H1 (cell line): ENCODE measurements around the gene UNC79. TPM values are rescaled to one million over a fixed set of nuclear protein-coding genes. Genes with fewer than 3 reads are reported as not detected.

Source experiments
- CTCF ChIA-PET: fragments of 300-600 bp; sonication (Branson Sonifier 250); formaldehyde crosslinking; loops from one replicate; lab custom pipeline; 2021; ENCODE audit not compliant: partially characterized antibody; lab: Charles Lee
- POLR2A ChIA-PET: fragments of 300-600 bp; sonication (Branson Sonifier 250); formaldehyde crosslinking; loops from one replicate; lab custom pipeline; 2021; ENCODE audit warnings: inconsistent platforms; ENCODE audit not compliant: partially characterized antibody; lab: Charles Lee
- DNase-seq, 2 experiments: peaks; one replicate each; pipeline versions ENCODE4 v3.0.0 to v3.0.0-alpha.2; 2010 to 2022; ENCODE audit warnings: low spot score in 2 of 2, low read depth in 1 of 2, mixed read lengths in 1 of 2
- FAIRE-seq: peaks from 2 replicates; lab custom pipeline; 2011; peaks lifted over from hg19 to GRCh38; lab: Jason Lieb, UNC
- H2AFZ ChIP-seq: 2 replicates; pipeline ENCODE4 v1.8.1; 2012; ENCODE audit warnings: low read length, inconsistent platforms
- H2AK5ac ChIP-seq: 2 replicates; pipeline ENCODE4 v1.6.1; 2013; ENCODE audit warnings: low read depth, low read length
- H2BK120ac ChIP-seq: replicated peaks from 2 replicates; pipeline ENCODE3; 2013; ENCODE audit warnings: low read depth, low read length, inconsistent platforms
- H2BK12ac ChIP-seq: 2 replicates; pipeline ENCODE4 v1.6.1; 2013; ENCODE audit warnings: low read depth, low read length
- H2BK15ac ChIP-seq: 2 replicates; pipeline ENCODE4 v1.6.1; 2013; ENCODE audit warnings: low read length
- H2BK20ac ChIP-seq: 2 replicates; pipeline ENCODE4 v1.6.1; 2013; ENCODE audit warnings: low read length
- H2BK5ac ChIP-seq: 2 replicates; pipeline ENCODE4 v1.6.1; 2013; ENCODE audit warnings: low read depth, low read length
- H3K14ac ChIP-seq: 2 replicates; pipeline ENCODE4 v1.6.1; 2013; ENCODE audit warnings: inconsistent platforms; ENCODE audit not compliant: insufficient read length
- H3K18ac ChIP-seq: 2 replicates; pipeline ENCODE4 v1.6.1; 2013; ENCODE audit warnings: low read length; ENCODE audit errors: extremely low read depth
- H3K23ac ChIP-seq: 2 replicates; pipeline ENCODE4 v1.6.1; 2013; ENCODE audit warnings: inconsistent platforms; ENCODE audit not compliant: insufficient read length
- H3K23me2 ChIP-seq: 2 replicates; pipeline ENCODE4 v1.6.1; 2013; ENCODE audit warnings: low read depth, low read length
- H3K27ac ChIP-seq: 2 replicates; pipeline ENCODE4 v1.6.1; 2011; ENCODE audit warnings: low read depth, low read length, inconsistent platforms
- H3K27me3 ChIP-seq, 4 experiments: replicated peaks in 1 of 4; 1 replicate in 1 of 4; 2 replicates in 3 of 4; pipeline versions ENCODE4 v1.6.1 to v1.8.1; 2011 to 2013; ENCODE audit warnings: low read length in 3 of 4, mild to moderate bottlenecking in 3 of 4, inconsistent platforms in 2 of 4, mixed read lengths in 2 of 4, moderate library complexity in 1 of 4; ENCODE audit not compliant: control insufficient read depth in 3 of 4, insufficient read depth in 3 of 4; ENCODE audit errors: extremely low read depth in 1 of 4
- H3K36me3 ChIP-seq, 4 experiments: 2 replicates each; pipeline versions ENCODE4 v1.6.1 to v1.8.1; 2011 to 2013; ENCODE audit warnings: mild to moderate bottlenecking in 4 of 4, low read length in 3 of 4, moderate library complexity in 2 of 4, control low read depth in 1 of 4, inconsistent platforms in 1 of 4; ENCODE audit not compliant: insufficient read depth in 4 of 4, control insufficient read depth in 2 of 4
- H3K4ac ChIP-seq: replicated peaks from 2 replicates; pipeline ENCODE3; 2013; ENCODE audit warnings: low read length, low read depth, mixed read lengths, inconsistent platforms; ENCODE audit not compliant: insufficient read length
- H3K4me1 ChIP-seq, 4 experiments: replicated peaks in 1 of 4; 1 replicate in 1 of 4; 2 replicates in 3 of 4; pipeline versions ENCODE4 v1.6.1 to v1.8.1; 2011 to 2013; ENCODE audit warnings: low read length in 3 of 4, inconsistent platforms in 2 of 4, mixed read lengths in 1 of 4; ENCODE audit not compliant: insufficient read depth in 4 of 4, control insufficient read depth in 3 of 4
- H3K4me2 ChIP-seq, 2 experiments: 2 replicates each; pipeline versions ENCODE4 v1.6.1 to v1.8.1; 2011 to 2013; ENCODE audit warnings: low read depth in 2 of 2, low read length in 2 of 2, control low read depth in 1 of 2, inconsistent platforms in 1 of 2, mild to moderate bottlenecking in 1 of 2; ENCODE audit not compliant: insufficient read depth in 1 of 2
- H3K4me3 ChIP-seq, 4 experiments: fragments of 200-600, 300-600 bp in 1 of 4; sonication (generic), shearing (Covaris generic), sonication (Bioruptor Twin) in 1 of 4; 2 replicates each; pipeline versions ENCODE4 v1.5.1 to v1.8.1; 2011 to 2016; ENCODE audit warnings: low read length in 4 of 4, low read depth in 3 of 4, control low read depth in 2 of 4, inconsistent platforms in 2 of 4, mild to moderate bottlenecking in 2 of 4, mixed read lengths in 1 of 4, moderate library complexity in 1 of 4; ENCODE audit not compliant: insufficient read depth in 2 of 4; ENCODE audit errors: extremely low read depth in 1 of 4
- H3K56ac ChIP-seq: replicated peaks from 2 replicates; pipeline ENCODE3; 2013; ENCODE audit warnings: low read depth, mild to moderate bottlenecking, mixed read lengths, low read length, inconsistent platforms; ENCODE audit not compliant: insufficient read length
- H3K79me1 ChIP-seq: 2 replicates; pipeline ENCODE4 v1.6.1; 2013; ENCODE audit warnings: low read depth, low read length, control low read depth
- H3K79me2 ChIP-seq, 2 experiments: 2 replicates each; pipeline versions ENCODE4 v1.6.1 to v1.8.1; 2012 to 2013; ENCODE audit warnings: low read length in 2 of 2, mild to moderate bottlenecking in 2 of 2, inconsistent platforms in 1 of 2; ENCODE audit not compliant: insufficient read depth in 2 of 2, control insufficient read depth in 1 of 2
- H3K9ac ChIP-seq, 4 experiments: replicated peaks in 1 of 4; 1 replicate in 1 of 4; 2 replicates in 3 of 4; pipeline versions ENCODE4 v1.6.1 to v1.8.1; 2011 to 2013; ENCODE audit warnings: low read depth in 3 of 4, low read length in 3 of 4, control low read depth in 2 of 4, mild to moderate bottlenecking in 2 of 4, moderate library complexity in 2 of 4, inconsistent platforms in 1 of 4; ENCODE audit errors: extremely low read depth in 1 of 4
- H3K9me3 ChIP-seq, 2 experiments: 2 replicates each; pipeline versions ENCODE4 v1.6.1 to v1.8.1; 2012 to 2013; ENCODE audit warnings: mild to moderate bottlenecking in 2 of 2, moderate library complexity in 2 of 2, control low read depth in 1 of 2, inconsistent platforms in 1 of 2, low read depth in 1 of 2, low read length in 1 of 2, mixed read lengths in 1 of 2; ENCODE audit not compliant: insufficient read depth in 2 of 2
- H4K20me1 ChIP-seq, 2 experiments: replicated peaks in 1 of 2; 2 replicates each; pipeline versions ENCODE3 to v1.8.1; 2011 to 2013; ENCODE audit warnings: inconsistent platforms in 2 of 2, low read length in 2 of 2, mild to moderate bottlenecking in 1 of 2; ENCODE audit not compliant: insufficient read depth in 2 of 2, control insufficient read depth in 1 of 2
- H4K5ac ChIP-seq: 2 replicates; pipeline ENCODE4 v1.6.1; 2013; ENCODE audit warnings: low read length, low read depth, mixed read lengths, inconsistent platforms; ENCODE audit not compliant: insufficient read length
- H4K8ac ChIP-seq: 2 replicates; pipeline ENCODE4 v1.8.0; 2013; ENCODE audit warnings: mild to moderate bottlenecking, moderate library complexity, low read length, inconsistent platforms; ENCODE audit not compliant: insufficient read depth; ENCODE audit errors: extremely low read depth
- H4K91ac ChIP-seq: replicated peaks from 2 replicates; pipeline ENCODE3; 2013; ENCODE audit warnings: low read length, mixed read lengths, inconsistent platforms; ENCODE audit not compliant: insufficient read length
- BCL11A ChIP-seq, 2 experiments: IDR thresholded peaks; one replicate each; pipeline ENCODE4 v1.6.1; 2011; ENCODE audit warnings: low read depth in 2 of 2, low read length in 2 of 2, mild to moderate bottlenecking in 2 of 2
- CBX8 ChIP-seq: fragments of 300-800, 300-1000 bp; sonication (generic); IDR thresholded peaks from 2 replicates; pipeline ENCODE4 v1.7.1; 2016; ENCODE audit warnings: low read depth, low read length, borderline replicate concordance
- CEBPB ChIP-seq: IDR thresholded peaks from 2 replicates; pipeline ENCODE4 v1.6.1; 2012; ENCODE audit warnings: low read depth, low read length
- CREB1 ChIP-seq: IDR thresholded peaks from 2 replicates; pipeline ENCODE4 v1.6.1; 2012; ENCODE audit warnings: inconsistent platforms
- GABPA ChIP-seq: IDR thresholded peaks from 2 replicates; pipeline ENCODE4 v1.6.1; 2011; ENCODE audit warnings: mild to moderate bottlenecking, low read length, moderate library complexity, borderline replicate concordance; ENCODE audit not compliant: insufficient read depth
- HDAC6 ChIP-seq: IDR thresholded peaks from one replicate; pipeline ENCODE4 v1.7.1; 2012; ENCODE audit warnings: low read depth, mild to moderate bottlenecking, inconsistent platforms, low read length, moderate library complexity
- JUND ChIP-seq: IDR thresholded peaks from 2 replicates; pipeline ENCODE4 v1.6.1; 2011; ENCODE audit warnings: mild to moderate bottlenecking, improper control_type of control experiment, low read length
- KDM4A ChIP-seq: IDR thresholded peaks from one replicate; pipeline ENCODE4 v1.7.1; 2012; ENCODE audit warnings: low read depth, mild to moderate bottlenecking, moderate library complexity, low read length, inconsistent platforms; ENCODE audit not compliant: severe bottlenecking
- PHF8 ChIP-seq: fragments of 200-600 bp; sonication (generic); conservative IDR thresholded peaks from 2 replicates; pipeline ENCODE4 v1.7.1; 2012; ENCODE audit warnings: low read depth, mild to moderate bottlenecking, inconsistent platforms, low read length, moderate library complexity
- POLR2A ChIP-seq, 2 experiments: IDR thresholded peaks; 1 replicate in 1 of 2; 2 replicates in 1 of 2; pipeline ENCODE4 v1.6.1; 2011; ENCODE audit warnings: low read depth in 2 of 2, low read length in 2 of 2, mild to moderate bottlenecking in 2 of 2; ENCODE audit errors: control extremely low read depth in 1 of 2
- POLR2AphosphoS5 ChIP-seq: IDR thresholded peaks from 2 replicates; pipeline ENCODE4 v1.6.1; 2011; ENCODE audit warnings: low read depth, low read length
- SIX5 ChIP-seq: IDR thresholded peaks from 2 replicates; pipeline ENCODE4 v1.6.1; 2011; ENCODE audit warnings: mild to moderate bottlenecking, low read depth, low read length
- SP1 ChIP-seq: IDR thresholded peaks from 2 replicates; pipeline ENCODE4 v1.6.1; 2011; ENCODE audit warnings: low read depth, low read length
- SUZ12 ChIP-seq: fragments of 200-600 bp; sonication (generic); IDR thresholded peaks from 2 replicates; pipeline ENCODE4 v1.6.1; 2012; ENCODE audit warnings: mild to moderate bottlenecking, inconsistent platforms, low read length, moderate library complexity, mixed read lengths
- TCF12 ChIP-seq: IDR thresholded peaks from 2 replicates; pipeline ENCODE4 v1.6.1; 2011; ENCODE audit warnings: low read depth, mild to moderate bottlenecking, low read length
- WGBS, 2 experiments: shearing (Covaris generic) in 1 of 2; methylation state at CpG; one replicate each; pipeline versions ENCODE4 v1.1.6 to v1.1.7; 2013 to 2015; ENCODE audit warnings: low lambda C conversion rate in 2 of 2, mixed read lengths in 2 of 2, inconsistent platforms in 1 of 2, low coverage in 1 of 2, missing lambda C conversion rate in 1 of 2; ENCODE audit not compliant: insufficient replicate concordance in 2 of 2, insufficient coverage in 1 of 2, insufficient read length in 1 of 2; ENCODE audit errors: extremely low coverage in 1 of 2, missing lambda C conversion rate in 1 of 2; 5-methylcytosine and 5-hydroxymethylcytosine counted together
- polyA plus RNA-seq, 7 experiments: library from polyadenylated mRNA; depleted of rRNA in 3 of 7; stranded (reverse) in 5 of 7; unstranded in 2 of 7; fragments of >200 nt in 5 of 7; fragments of 200-250 nt in 2 of 7; gene quantifications; 1 replicate in 5 of 7; 2 replicates in 1 of 7; 4 replicates in 1 of 7; pipeline versions ENCODE4 v1.2.1 to v1.2.3, GENCODE V29; 2011 to 2013; ENCODE audit warnings: missing spikeins in 2 of 7, mixed read lengths in 2 of 7
- total RNA-seq: library from RNA; stranded (reverse); fragmentation: NEBNext Ultra II Directional; extraction: Animal tissue kit (Norgen Biotek cat#: 25700); gene quantifications from 2 replicates; pipeline ENCODE4 v1.2.1, GENCODE V29; 2021
- TF ChIP-seq, protein P1 (sequence below): IDR thresholded peaks from 2 replicates; pipeline ENCODE4 v1.6.1; 2011; ENCODE audit warnings: low read depth, mild to moderate bottlenecking, low read length; ENCODE audit not compliant: insufficient read depth

The UNC79 gene
- total and polyA plus RNA-seq, 2 of the 8 experiments (the other 6 are each of a cell fraction or from before 2014, with no cell fraction given) = 1.8 to 2.3 TPM

GRCh38 chr14:93674343-93674742, 243.6 kb downstream of the UNC79 start:
- H3K4me1 ChIP-seq = peaks cover 0 to 2% (median 0%) of the 10 kb centered on the region in 4 experiments; a peak in 1 of 7 replicates
- no peak overlapping the region for H2BK20ac ChIP-seq
- no peak overlapping the region for H3K9ac ChIP-seq
- H2BK5ac ChIP-seq = no peak overlapping the region
- no peaks in the 10 kb centered on the region for H3K79me2 ChIP-seq
- ChIA-PET POLR2A (interaction anchor here (0.6 to 1.1 kb wide), 2 partner anchors 11 to 951 kb away, joined by 3 to 5 read pairs; no protein-coding TSS in a partner anchor), CTCF (interaction anchor here (0.9 to 1.2 kb wide), 2 partner anchors 16 to 56 kb away, joined by 3 to 5 read pairs; no protein-coding TSS in a partner anchor)
- H3K23ac ChIP-seq = no peak overlapping the region
- H3K56ac ChIP-seq = no peak overlapping the region
- H3K4me3 ChIP-seq = no peak overlapping the region
- no peak overlapping the region for H3K4me2 ChIP-seq
- H3K4ac ChIP-seq = no peak overlapping the region
- H3K36me3 ChIP-seq = no peaks in the 10 kb centered on the region
- no peak overlapping the region for H4K5ac ChIP-seq
- H3K27ac ChIP-seq = no peak overlapping the region
- no peak overlapping the region for H3K14ac ChIP-seq
- H3K9me3 ChIP-seq = no peaks in the 10 kb centered on the region
- no peak overlapping the region for H2AK5ac ChIP-seq
- no peaks in the 10 kb centered on the region for H3K27me3 ChIP-seq
- no peaks in the 10 kb centered on the region for H4K20me1 ChIP-seq
- no peak overlapping the region for H2AFZ ChIP-seq
- H4K8ac ChIP-seq = no peak overlapping the region
- H2BK12ac ChIP-seq = no peak overlapping the region
- H3K79me1 ChIP-seq = no peaks in the 10 kb centered on the region
- no peak overlapping the region for H2BK15ac ChIP-seq
- FAIRE-seq (no peak), DNase-seq (no peak)
- no peaks in the 10 kb centered on the region; the same call in 1 of the 2 replicates for H3K23me2 ChIP-seq
- no peak overlapping the region for H2BK120ac ChIP-seq
- WGBS, 2 experiments = 80% methylated on average over 1 of the region's 1 CpG; no CpG with 5 or more reads in 1 of the 2 experiments
- H3K18ac ChIP-seq = no peak overlapping the region
- H4K91ac ChIP-seq = no peak overlapping the region
- TF ChIP-seq SIX5 = no peak
- no peak for TF ChIP-seq CEBPB
- TF ChIP-seq TCF12 = no peak
- no peak for TF ChIP-seq POLR2AphosphoS5
- no peak for TF ChIP-seq CBX8
- TF ChIP-seq SP1 = no peak
- no peak for TF ChIP-seq KDM4A
- no peak for TF ChIP-seq JUND
- TF ChIP-seq, protein P1, sequence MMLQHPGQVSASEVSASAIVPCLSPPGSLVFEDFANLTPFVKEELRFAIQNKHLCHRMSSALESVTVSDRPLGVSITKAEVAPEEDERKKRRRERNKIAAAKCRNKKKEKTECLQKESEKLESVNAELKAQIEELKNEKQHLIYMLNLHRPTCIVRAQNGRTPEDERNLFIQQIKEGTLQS = no peak
- TF ChIP-seq POLR2A (IDR thresholded peaks at IDR 0.05; ENCODE audit: control extremely low read depth in 1 of 2, low read depth in 2 of 2, low read length in 2 of 2) = no peak
- no peak for TF ChIP-seq CREB1
- TF ChIP-seq PHF8 = no peak
- no peak for TF ChIP-seq BCL11A (IDR thresholded peaks at IDR 0.05; ENCODE audit: low read depth in 2 of 2, low read length in 2 of 2)
- TF ChIP-seq HDAC6 = no peak
- no peak for TF ChIP-seq GABPA
- TF ChIP-seq SUZ12 = no peak
